ENCODE results near the gene ABCD1.

The ABCD1 gene

DNA sequence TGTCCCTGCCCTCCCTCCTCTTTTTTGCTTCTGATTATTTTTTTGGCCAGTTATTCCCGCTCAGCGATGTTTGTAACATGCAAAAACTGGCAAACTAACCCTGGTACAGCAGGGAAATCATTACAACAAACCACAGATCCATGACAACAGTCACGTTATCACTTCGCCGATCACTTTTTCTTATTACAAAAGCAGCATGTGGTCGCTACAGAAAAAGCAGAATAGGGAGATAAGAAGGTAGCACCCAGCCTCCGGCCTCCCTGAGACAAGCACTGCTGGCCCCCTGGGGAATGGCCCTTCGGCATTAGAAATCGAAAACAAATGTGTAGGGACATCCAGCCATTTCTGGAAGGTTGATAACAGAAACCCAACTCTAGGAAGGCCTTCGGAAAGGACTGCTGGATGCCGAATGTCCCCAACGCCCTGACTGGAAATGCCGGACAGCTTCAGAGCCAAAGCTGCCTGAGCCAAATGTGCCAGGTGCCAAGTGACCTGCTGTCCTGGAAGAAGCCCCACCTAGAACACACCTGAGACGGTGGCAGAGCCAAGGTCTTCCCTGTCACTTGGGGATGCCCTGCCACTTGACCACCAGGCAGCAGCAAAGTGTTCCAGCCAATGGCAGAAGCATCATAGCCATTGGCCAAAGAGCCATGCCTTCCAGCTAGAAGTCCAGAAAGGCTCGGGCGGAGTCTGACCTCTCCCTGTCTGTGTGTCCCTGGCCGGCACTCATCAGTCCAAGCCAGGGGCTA is 66.6 kb downstream of the ABCD1 start:
- TF ChIP-seq, protein P1, sequence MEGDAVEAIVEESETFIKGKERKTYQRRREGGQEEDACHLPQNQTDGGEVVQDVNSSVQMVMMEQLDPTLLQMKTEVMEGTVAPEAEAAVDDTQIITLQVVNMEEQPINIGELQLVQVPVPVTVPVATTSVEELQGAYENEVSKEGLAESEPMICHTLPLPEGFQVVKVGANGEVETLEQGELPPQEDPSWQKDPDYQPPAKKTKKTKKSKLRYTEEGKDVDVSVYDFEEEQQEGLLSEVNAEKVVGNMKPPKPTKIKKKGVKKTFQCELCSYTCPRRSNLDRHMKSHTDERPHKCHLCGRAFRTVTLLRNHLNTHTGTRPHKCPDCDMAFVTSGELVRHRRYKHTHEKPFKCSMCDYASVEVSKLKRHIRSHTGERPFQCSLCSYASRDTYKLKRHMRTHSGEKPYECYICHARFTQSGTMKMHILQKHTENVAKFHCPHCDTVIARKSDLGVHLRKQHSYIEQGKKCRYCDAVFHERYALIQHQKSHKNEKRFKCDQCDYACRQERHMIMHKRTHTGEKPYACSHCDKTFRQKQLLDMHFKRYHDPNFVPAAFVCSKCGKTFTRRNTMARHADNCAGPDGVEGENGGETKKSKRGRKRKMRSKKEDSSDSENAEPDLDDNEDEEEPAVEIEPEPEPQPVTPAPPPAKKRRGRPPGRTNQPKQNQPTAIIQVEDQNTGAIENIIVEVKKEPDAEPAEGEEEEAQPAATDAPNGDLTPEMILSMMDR (conservative IDR thresholded peaks at IDR 0.05; ENCODE audit: low read depth, low read length), result no peak

DNA sequence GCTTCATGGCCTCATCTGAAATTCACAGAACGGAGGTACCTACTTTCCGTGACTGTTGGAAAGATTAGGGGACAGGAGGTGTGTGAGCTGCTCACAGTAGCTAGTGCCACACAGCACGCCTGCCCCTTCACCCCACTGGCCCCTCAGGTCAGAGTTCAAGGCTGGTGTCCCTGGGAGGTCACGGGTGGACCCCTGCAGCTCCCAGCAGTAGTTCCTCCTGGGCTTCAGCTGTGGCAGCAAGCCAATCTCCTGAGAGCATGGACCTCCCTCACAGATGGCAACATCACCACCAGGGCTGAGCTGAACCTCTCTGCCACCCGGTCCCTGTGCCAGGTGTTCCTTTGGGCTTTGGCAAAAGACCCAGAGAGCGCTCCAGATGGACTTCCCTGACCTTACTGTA is 67.7 kb downstream of the ABCD1 start:
- TF ChIP-seq, protein P1 (conservative IDR thresholded peaks at IDR 0.05; ENCODE audit: low read depth, low read length), result no peak
- H3K4me3 ChIP-seq (ENCODE audit: low read length), result no peak overlapping the region
- no peak for DNase-seq (ENCODE audit: low read depth)

More for the DNA sequence above, 66.6 kb downstream of the ABCD1 start:
- DNase-seq (ENCODE audit: low read depth), result no peak
- H3K4me3 ChIP-seq (ENCODE audit: low read length), result no peak overlapping the region

DNA sequence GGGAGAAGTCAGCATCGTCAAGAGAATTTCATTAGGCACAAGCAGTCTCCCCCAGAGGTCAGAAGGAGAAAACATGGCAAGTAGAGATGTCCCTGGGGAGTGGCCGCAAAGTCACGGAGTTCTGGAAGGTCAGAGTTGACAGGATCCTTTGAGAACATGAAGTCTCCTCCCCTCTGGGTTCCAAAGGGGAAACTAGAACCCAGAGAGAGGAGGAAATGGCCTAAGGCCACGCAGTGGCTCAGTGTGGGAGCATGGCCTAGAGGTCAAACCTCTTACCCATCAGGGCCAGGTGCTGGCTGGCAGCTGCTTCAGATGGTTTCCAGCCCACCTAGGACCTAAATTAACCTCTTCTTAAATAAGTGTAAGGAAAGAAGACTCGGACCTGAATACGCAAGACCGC is 68.6 kb downstream of the ABCD1 start:
- DNase-seq (ENCODE audit: low read depth), result no peak
- TF ChIP-seq, protein P1 (conservative IDR thresholded peaks at IDR 0.05; ENCODE audit: low read depth, low read length), result no peak
- peak overlapping the region; percentile 75 for H3K4me3 ChIP-seq (ENCODE audit: low read length)

All from retinal pigment epithelial cell (primary cell).